HG03097 (cell line): Measurements from ENCODE around the gene NPPA.

Experiments used
- ATAC-seq: cut with Tn5 transposase; IDR thresholded peaks from one replicate; pipeline ENCODE4 v1.9.1; 2021; ENCODE audit not compliant: unreplicated experiment, low FRiP score

Gene NPPA

GRCh38 chr1:11845641-11846335 is 1.8 kb downstream of the NPPA start:
- ATAC-seq: no peak

GRCh38 chr1:11842154-11843041 is 5.2 kb downstream of the NPPA start:
- no peak for ATAC-seq

- no peak for ATAC-seq
Measured at GRCh38 chr1:11841245-11842153, 6.1 kb downstream of the NPPA start.

GRCh38 chr1:11839727-11840705 is 7.6 kb downstream of the NPPA start:
- ATAC-seq: no peak

- peak; percentile 60 for ATAC-seq
Measured at GRCh38 chr1:11838349-11839272, 9.0 kb downstream of the NPPA start.

- no peak for ATAC-seq
Measured at GRCh38 chr1:11837767-11838348, 9.7 kb downstream of the NPPA start.

GRCh38 chr1:11836955-11837766 is 10.4 kb downstream of the NPPA start:
- ATAC-seq: no peak

GRCh38 chr1:11835441-11836225 is 11.9 kb downstream of the NPPA start:
- ATAC-seq: no peak

- no peak for ATAC-seq
Measured at GRCh38 chr1:11833900-11834299, 13.7 kb downstream of the NPPA start.

GRCh38 chr1:11833497-11833896 is 14.1 kb downstream of the NPPA start:
- ATAC-seq: no peak

GRCh38 chr1:11831945-11832725 is 15.4 kb downstream of the NPPA start:
- no peak for ATAC-seq

GRCh38 chr1:11828511-11828910 is 19.1 kb downstream of the NPPA start:
- no peak for ATAC-seq

GRCh38 chr1:11826946-11827345 is 20.6 kb downstream of the NPPA start:
- ATAC-seq: no peak

- ATAC-seq: no peak
Measured at GRCh38 chr1:11825131-11825530, 22.5 kb downstream of the NPPA start.

- ATAC-seq: no peak
Measured at GRCh38 chr1:11823366-11824137, 24.0 kb downstream of the NPPA start.
